ENCODE results near the gene TOPBP1. TPM values are rescaled to one million over a fixed set of nuclear protein-coding genes. Genes with fewer than 3 reads are reported as not detected.

The TOPBP1 gene
- polyA plus RNA-seq, 1 donor (not counting 4 experiments of a cell fraction or from before 2014, with no cell fraction given), result 26.1 TPM

- Histone ChIP-seq H4K20me1 (ENCODE audit: control insufficient read depth, extremely low read depth, insufficient read depth, low read length) (peaks cover 6% of the 10 kb centered on the region), H3K9me3 (ENCODE audit: control insufficient read depth, low read depth, low read length) (no peaks in the 10 kb centered on the region), H3K27me3 (ENCODE audit: control insufficient read depth, extremely low read depth, insufficient read depth, low read length) (no peaks in the 10 kb centered on the region), H3K4me2 (ENCODE audit: control insufficient read depth, extremely low read depth, insufficient read depth, low read depth, low read length) (no peak overlapping the region), H3K79me2 (ENCODE audit: control insufficient read depth, insufficient read depth, low read length) (peaks cover 9% of the 10 kb centered on the region), H3K4me3 (ENCODE audit: control insufficient read depth in 2 of 3, extremely low read depth in 1 of 3, insufficient read depth in 2 of 3, low read depth in 1 of 3, low read length in 3 of 3) (no peak overlapping the region), H3K9me1 (ENCODE audit: control insufficient read depth, extremely low read depth, insufficient read depth, low read length) (peaks cover 2% of the 10 kb centered on the region), H3K27ac (ENCODE audit: control insufficient read depth, insufficient read depth, low read length) (no peak overlapping the region), H3K9ac (ENCODE audit: control insufficient read depth, extremely low read depth, insufficient read depth, low read length) (no peak overlapping the region), H2AFZ (ENCODE audit: control insufficient read depth, low read length) (no peak overlapping the region), H3K36me3 (ENCODE audit: control insufficient read depth in 2 of 2, extremely low read depth in 1 of 2, insufficient read depth in 2 of 2, low read length in 2 of 2) (peaks cover 6 to 16% of the 10 kb centered on the region in 2 experiments), H3K4me1 (ENCODE audit: control insufficient read depth, extremely low read depth, insufficient read depth, low read length) (peaks cover 30% of the 10 kb centered on the region)
- FAIRE-seq (no peak), DNase-seq (ENCODE audit: low read depth, low spot score) (no peak)
- TF ChIP-seq EZH2 (IDR thresholded peaks at IDR 0.05; ENCODE audit: low read length) (no peak), CTCF (optimal IDR thresholded peaks at IDR 0.05 in 1 of 3, IDR thresholded peaks at IDR 0.05 in 1 of 3, conservative IDR thresholded peaks at IDR 0.05 in 1 of 3; ENCODE audit: extremely low read depth in 1 of 3, insufficient read depth in 2 of 3, low read length in 3 of 3) (no peak)
- dilution Hi-C loops (cut with MboI; ENCODE audit: extremely low pct_ligation_motif_present, low sequenced_read_pairs), result no loop called here
These were observed 70.4 kb downstream of the TOPBP1 start for GRCh38 chr3:133591271-133591742.

GRCh38 chr3:133589503-133589902, 72.2 kb downstream of the TOPBP1 start:
- H3K36me3 ChIP-seq (ENCODE audit: control insufficient read depth in 2 of 2, extremely low read depth in 1 of 2, insufficient read depth in 2 of 2, low read length in 2 of 2), result peaks cover 11 to 25% of the 10 kb centered on the region in 2 experiments
- H2AFZ ChIP-seq (ENCODE audit: control insufficient read depth, low read length), result no peak overlapping the region
- no peak for FAIRE-seq
- TF ChIP-seq CTCF (optimal IDR thresholded peaks at IDR 0.05 in 1 of 3, IDR thresholded peaks at IDR 0.05 in 1 of 3, conservative IDR thresholded peaks at IDR 0.05 in 1 of 3; ENCODE audit: extremely low read depth in 1 of 3, insufficient read depth in 2 of 3, low read length in 3 of 3), result no peak
- no peak for TF ChIP-seq EZH2 (IDR thresholded peaks at IDR 0.05; ENCODE audit: low read length)
- H3K4me3 ChIP-seq (ENCODE audit: control insufficient read depth in 2 of 3, extremely low read depth in 1 of 3, insufficient read depth in 2 of 3, low read depth in 1 of 3, low read length in 3 of 3), result no peak overlapping the region
- H3K4me2 ChIP-seq (ENCODE audit: control insufficient read depth, extremely low read depth, insufficient read depth, low read depth, low read length), result no peak overlapping the region
- peaks cover 16% of the 10 kb centered on the region for H3K4me1 ChIP-seq (ENCODE audit: control insufficient read depth, extremely low read depth, insufficient read depth, low read length)
- no peak overlapping the region for H3K9ac ChIP-seq (ENCODE audit: control insufficient read depth, extremely low read depth, insufficient read depth, low read length)
- H3K27me3 ChIP-seq (ENCODE audit: control insufficient read depth, extremely low read depth, insufficient read depth, low read length), result no peaks in the 10 kb centered on the region
- H3K9me3 ChIP-seq (ENCODE audit: control insufficient read depth, low read depth, low read length), result no peaks in the 10 kb centered on the region
- H3K27ac ChIP-seq (ENCODE audit: control insufficient read depth, insufficient read depth, low read length), result no peak overlapping the region
- peaks cover 6% of the 10 kb centered on the region for H4K20me1 ChIP-seq (ENCODE audit: control insufficient read depth, extremely low read depth, insufficient read depth, low read length)
- H3K9me1 ChIP-seq (ENCODE audit: control insufficient read depth, extremely low read depth, insufficient read depth, low read length), result peaks cover 2% of the 10 kb centered on the region
- dilution Hi-C loops (cut with MboI; ENCODE audit: extremely low pct_ligation_motif_present, low sequenced_read_pairs), result no loop called here
- DNase-seq (ENCODE audit: low read depth, low spot score), result no peak
- H3K79me2 ChIP-seq (ENCODE audit: control insufficient read depth, insufficient read depth, low read length), result peaks cover 13% of the 10 kb centered on the region
